Glutamatergic neuron (in vitro differentiated cells): ENCODE measurements around the gene ZMIZ1. TPM values are rescaled to one million over a fixed set of nuclear protein-coding genes. Genes with fewer than 3 reads are reported as not detected.

ENCODE experiments used
- DNase-seq: peaks from one replicate; pipeline ENCODE4 v3.0.0; 2022
- H3K27ac Mint-ChIP-seq: one replicate; pipeline ENCODE4 v1.8.0; 2020; ENCODE audit warnings: mild to moderate bottlenecking, mixed read lengths, inconsistent platforms; ENCODE audit not compliant: unreplicated experiment
- H3K27me3 Mint-ChIP-seq: one replicate; pipeline ENCODE4 v1.8.0; 2020; ENCODE audit warnings: mild to moderate bottlenecking, moderate library complexity, mixed read lengths, inconsistent platforms; ENCODE audit not compliant: unreplicated experiment
- H3K36me3 Mint-ChIP-seq: one replicate; pipeline ENCODE4 v1.8.0; 2020; ENCODE audit warnings: mild to moderate bottlenecking, mixed read lengths, inconsistent platforms; ENCODE audit not compliant: unreplicated experiment
- H3K4me1 Mint-ChIP-seq: one replicate; pipeline ENCODE4 v1.8.0; 2020; ENCODE audit warnings: mild to moderate bottlenecking, low read depth, mixed read lengths, inconsistent platforms; ENCODE audit not compliant: unreplicated experiment
- H3K4me3 Mint-ChIP-seq: one replicate; pipeline ENCODE4 v1.8.0; 2020; ENCODE audit warnings: mild to moderate bottlenecking, mixed read lengths, inconsistent platforms; ENCODE audit not compliant: unreplicated experiment
- H3K9me3 Mint-ChIP-seq: one replicate; pipeline ENCODE4 v1.8.0; 2020; ENCODE audit warnings: mild to moderate bottlenecking, moderate library complexity, mixed read lengths, inconsistent platforms; ENCODE audit not compliant: unreplicated experiment
- total RNA-seq: library from RNA; stranded (reverse); fragmentation: NEBNext Ultra II Directional; extraction: Animal tissue kit (Norgen Biotek cat#: 25700); gene quantifications from one replicate; pipeline ENCODE4 v1.2.1, GENCODE V29; 2021; ENCODE audit not compliant: unreplicated experiment
- TF ChIP-seq, protein P1 (sequence below): fragments of 200-600 bp; sonication (generic); IDR thresholded peaks from one replicate; pipeline ENCODE4 v1.5.0; 2021; ENCODE audit not compliant: partially characterized antibody, unreplicated experiment

ZMIZ1 gene
- total RNA-seq, 1 donor from 2014 or later: 230 TPM

DNA sequence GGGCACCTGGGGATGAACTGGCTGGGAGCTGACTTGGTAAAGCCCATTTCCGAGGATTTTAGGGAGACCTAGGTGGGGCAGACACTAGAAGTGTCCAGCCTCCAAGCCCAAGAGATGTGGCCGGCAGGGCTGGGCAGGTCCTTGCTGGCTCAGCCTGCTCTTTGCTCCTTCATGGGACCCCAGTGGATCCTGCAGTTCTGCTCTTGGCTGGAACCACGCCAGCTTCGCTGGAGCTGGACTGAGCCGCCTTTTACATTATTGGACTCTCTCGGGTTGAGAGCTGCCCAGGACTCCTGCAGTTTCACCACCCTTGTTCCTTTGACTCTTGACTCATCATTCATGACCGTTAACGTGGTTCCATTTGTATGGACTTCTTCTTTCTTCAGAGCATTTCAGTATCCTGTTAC, 284.2 kb downstream of the ZMIZ1 start:
- H3K27me3 Mint-ChIP-seq: peaks cover 7% of the 10 kb centered on the region
- no peak overlapping the region for H3K27ac Mint-ChIP-seq
- H3K9me3 Mint-ChIP-seq: no peaks in the 10 kb centered on the region
- TF ChIP-seq, protein P1, sequence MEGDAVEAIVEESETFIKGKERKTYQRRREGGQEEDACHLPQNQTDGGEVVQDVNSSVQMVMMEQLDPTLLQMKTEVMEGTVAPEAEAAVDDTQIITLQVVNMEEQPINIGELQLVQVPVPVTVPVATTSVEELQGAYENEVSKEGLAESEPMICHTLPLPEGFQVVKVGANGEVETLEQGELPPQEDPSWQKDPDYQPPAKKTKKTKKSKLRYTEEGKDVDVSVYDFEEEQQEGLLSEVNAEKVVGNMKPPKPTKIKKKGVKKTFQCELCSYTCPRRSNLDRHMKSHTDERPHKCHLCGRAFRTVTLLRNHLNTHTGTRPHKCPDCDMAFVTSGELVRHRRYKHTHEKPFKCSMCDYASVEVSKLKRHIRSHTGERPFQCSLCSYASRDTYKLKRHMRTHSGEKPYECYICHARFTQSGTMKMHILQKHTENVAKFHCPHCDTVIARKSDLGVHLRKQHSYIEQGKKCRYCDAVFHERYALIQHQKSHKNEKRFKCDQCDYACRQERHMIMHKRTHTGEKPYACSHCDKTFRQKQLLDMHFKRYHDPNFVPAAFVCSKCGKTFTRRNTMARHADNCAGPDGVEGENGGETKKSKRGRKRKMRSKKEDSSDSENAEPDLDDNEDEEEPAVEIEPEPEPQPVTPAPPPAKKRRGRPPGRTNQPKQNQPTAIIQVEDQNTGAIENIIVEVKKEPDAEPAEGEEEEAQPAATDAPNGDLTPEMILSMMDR: no peak
- DNase-seq: no peak
- H3K4me3 Mint-ChIP-seq: no peak overlapping the region
- H3K4me1 Mint-ChIP-seq: peaks cover 2% of the 10 kb centered on the region
- peaks cover 18% of the 10 kb centered on the region for H3K36me3 Mint-ChIP-seq

DNA sequence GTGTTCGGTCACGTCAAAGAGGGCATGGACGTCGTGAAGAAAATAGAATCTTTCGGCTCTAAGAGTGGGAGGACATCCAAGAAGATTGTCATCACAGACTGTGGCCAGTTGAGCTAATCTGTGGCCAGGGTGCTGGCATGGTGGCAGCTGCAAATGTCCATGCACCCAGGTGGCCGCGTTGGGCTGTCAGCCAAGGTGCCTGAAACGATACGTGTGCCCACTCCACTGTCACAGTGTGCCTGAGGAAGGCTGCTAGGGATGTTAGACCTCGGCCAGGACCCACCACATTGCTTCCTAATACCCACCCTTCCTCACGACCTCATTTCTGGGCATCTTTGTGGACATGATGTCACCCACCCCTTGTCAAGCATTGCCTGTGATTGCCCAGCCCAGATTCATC, 285.0 kb downstream of the ZMIZ1 start:
- Mint-ChIP-seq H3K36me3 (peaks cover 18% of the 10 kb centered on the region), H3K27ac (no peak overlapping the region)

DNA sequence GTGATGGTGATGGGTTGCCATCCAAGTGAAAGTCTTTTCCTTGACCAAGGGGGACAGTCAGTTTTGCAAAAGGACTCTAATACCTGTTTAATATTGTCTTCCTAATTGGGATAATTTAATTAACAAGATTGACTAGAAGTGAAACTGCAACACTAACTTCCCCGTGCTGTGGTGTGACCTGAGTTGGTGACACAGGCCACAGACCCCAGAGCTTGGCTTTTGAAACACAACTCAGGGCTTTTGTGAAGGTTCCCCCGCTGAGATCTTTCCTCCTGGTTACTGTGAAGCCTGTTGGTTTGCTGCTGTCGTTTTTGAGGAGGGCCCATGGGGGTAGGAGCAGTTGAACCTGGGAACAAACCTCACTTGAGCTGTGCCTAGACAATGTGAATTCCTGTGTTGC, 285.4 kb downstream of the ZMIZ1 start:
- H3K4me1 Mint-ChIP-seq: no peaks in the 10 kb centered on the region
- peaks cover 18% of the 10 kb centered on the region for H3K36me3 Mint-ChIP-seq
- TF ChIP-seq, protein P1: no peak
- DNase-seq: no peak
- H3K9me3 Mint-ChIP-seq: no peaks in the 10 kb centered on the region
- H3K27ac Mint-ChIP-seq: no peak overlapping the region
- H3K4me3 Mint-ChIP-seq: no peak overlapping the region
- peaks cover 8% of the 10 kb centered on the region for H3K27me3 Mint-ChIP-seq

More for the DNA sequence above, 285.0 kb downstream of the ZMIZ1 start:
- no peaks in the 10 kb centered on the region for H3K4me1 Mint-ChIP-seq
- H3K27me3 Mint-ChIP-seq: peaks cover 8% of the 10 kb centered on the region
- H3K4me3 Mint-ChIP-seq: no peak overlapping the region
- no peaks in the 10 kb centered on the region for H3K9me3 Mint-ChIP-seq
- no peak for DNase-seq
- TF ChIP-seq, protein P1: no peak

DNA sequence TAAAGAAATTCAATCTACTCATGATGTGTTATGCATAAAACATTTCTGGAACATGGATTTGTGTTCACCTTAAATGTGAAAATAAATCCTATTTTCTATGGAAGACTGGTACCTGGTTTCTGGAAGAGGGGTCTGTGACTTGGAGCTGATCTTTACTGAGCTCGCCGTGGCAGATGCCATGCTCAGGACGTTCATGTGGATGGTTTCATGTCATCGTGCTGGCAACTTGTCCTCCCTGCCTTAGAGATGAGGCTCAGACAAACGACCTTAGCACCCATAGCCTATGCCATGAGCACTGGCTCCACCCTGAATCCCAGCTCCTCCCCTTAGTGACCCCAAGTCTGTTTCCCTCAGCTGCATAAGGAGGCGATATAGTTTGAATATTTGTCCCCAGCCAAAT, 285.8 kb downstream of the ZMIZ1 start:
- no peak overlapping the region for H3K4me3 Mint-ChIP-seq
- H3K9me3 Mint-ChIP-seq: no peaks in the 10 kb centered on the region
- TF ChIP-seq, protein P1: no peak
- peaks cover 18% of the 10 kb centered on the region for H3K36me3 Mint-ChIP-seq
- no peak overlapping the region for H3K27ac Mint-ChIP-seq
- no peak for DNase-seq
- no peaks in the 10 kb centered on the region for H3K4me1 Mint-ChIP-seq
- H3K27me3 Mint-ChIP-seq: peaks cover 8% of the 10 kb centered on the region

DNA sequence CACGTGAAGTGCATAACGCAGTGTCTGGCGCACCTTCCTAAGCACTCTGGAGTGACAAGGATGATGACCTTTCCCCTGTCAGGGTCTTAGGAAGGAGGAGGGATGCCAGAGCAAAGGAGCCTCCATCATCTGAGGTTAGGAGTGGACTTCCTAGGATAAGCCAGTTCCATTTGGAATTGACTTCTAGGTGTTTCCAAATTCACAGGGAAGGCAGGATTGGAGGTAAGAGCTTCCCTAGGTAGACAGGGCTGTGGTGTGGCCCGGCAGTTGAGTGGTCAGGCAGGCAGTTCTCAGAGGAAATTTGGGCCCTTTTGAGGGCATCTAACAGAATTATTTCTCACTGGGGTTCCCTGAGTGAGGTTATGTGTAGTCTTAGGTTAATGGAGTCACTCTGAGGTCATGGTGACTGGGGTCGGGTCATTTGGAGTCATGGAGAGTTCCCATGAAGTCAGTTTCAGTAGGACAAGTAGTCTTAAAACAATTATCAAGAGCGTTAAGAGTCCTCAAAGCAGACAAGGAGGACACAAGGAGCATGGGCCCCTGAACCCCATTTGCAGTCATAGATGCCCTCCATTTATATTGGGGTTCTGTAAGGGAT, 286.8 kb downstream of the ZMIZ1 start:
- H3K9me3 Mint-ChIP-seq: no peaks in the 10 kb centered on the region
- H3K27me3 Mint-ChIP-seq: peaks cover 8% of the 10 kb centered on the region
- no peaks in the 10 kb centered on the region for H3K4me1 Mint-ChIP-seq
- DNase-seq: no peak
- H3K36me3 Mint-ChIP-seq: peaks cover 18% of the 10 kb centered on the region
- TF ChIP-seq, protein P1: no peak
- H3K4me3 Mint-ChIP-seq: no peak overlapping the region
- H3K27ac Mint-ChIP-seq: no peak overlapping the region
